HG03442 (cell line): ENCODE results near the gene UBA6.
"Not testable (repeated sequence)": the region's sequence is repeated elsewhere in the genome, so short reads cannot be mapped to it uniquely, and the experiment has no call there.

Source experiments
- ATAC-seq: cut with Tn5 transposase; IDR thresholded peaks from one replicate; pipeline ENCODE4 v1.9.1; 2021; ENCODE audit warnings: mild to moderate bottlenecking, moderate library complexity; ENCODE audit not compliant: unreplicated experiment

The UBA6 gene

DNA sequence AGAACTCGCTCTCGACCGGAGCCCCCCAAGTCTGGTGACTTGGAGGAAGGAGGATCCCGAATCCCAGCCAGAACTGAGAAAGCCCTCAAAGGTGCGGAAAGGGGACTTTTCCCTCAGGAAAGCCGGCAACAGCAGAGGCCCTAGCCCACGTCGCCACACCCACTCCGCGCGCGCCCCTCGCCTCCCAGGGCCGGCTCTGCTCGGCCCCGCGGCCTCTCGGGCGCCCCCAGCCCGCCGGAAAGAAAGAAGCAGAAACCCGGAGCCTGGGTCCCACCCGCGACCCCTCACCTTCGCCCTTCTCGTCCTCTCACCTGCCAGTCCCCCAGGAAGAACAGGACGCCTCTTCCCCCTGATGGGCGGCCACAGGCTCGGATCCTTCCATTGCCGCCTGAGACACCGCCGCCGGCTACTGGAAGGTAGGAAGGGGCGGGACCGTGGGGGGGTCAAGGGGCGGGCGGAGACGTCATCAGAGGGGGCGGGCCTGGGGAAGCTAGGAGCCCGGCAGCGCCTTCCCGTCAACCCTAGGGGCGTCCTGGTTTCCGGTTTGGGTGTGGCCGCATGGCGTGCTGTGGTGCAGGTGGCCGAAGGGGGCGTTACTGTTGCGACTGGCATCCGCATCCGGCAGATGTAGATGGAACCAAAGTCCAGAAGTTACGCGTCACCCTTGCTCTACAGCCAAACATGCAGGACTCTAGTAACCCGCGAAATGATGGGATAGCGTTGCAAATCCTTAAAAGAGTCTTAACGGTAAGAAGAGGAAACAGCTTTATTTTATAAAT is at the start of gene UBA6:
Gene UBA6 (minus strand): TSS at position 418 of the 779 bp plus-strand sequence. CDS start 36 bp downstream, at position 382.
- peak; percentile 99 for ATAC-seq

DNA sequence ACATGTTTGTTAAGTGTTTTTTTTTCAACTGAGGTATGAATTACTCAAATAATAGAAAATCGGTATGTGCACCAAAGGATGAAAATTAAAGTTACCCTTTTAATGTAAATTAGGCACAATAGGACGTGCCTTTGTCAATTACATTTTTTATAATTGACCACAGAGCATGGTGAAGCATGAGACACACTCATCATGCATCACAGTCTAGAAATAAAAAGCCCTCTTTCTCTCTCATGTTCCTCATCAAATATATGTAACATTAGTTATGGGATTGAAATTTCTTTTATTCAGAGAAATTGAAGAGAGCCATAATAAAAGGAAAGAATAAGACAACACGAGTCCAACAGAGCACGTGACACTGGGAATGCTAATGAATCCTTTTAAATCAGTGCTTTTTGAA is 49.7 kb upstream of the UBA6 start:
- no peak for ATAC-seq

DNA sequence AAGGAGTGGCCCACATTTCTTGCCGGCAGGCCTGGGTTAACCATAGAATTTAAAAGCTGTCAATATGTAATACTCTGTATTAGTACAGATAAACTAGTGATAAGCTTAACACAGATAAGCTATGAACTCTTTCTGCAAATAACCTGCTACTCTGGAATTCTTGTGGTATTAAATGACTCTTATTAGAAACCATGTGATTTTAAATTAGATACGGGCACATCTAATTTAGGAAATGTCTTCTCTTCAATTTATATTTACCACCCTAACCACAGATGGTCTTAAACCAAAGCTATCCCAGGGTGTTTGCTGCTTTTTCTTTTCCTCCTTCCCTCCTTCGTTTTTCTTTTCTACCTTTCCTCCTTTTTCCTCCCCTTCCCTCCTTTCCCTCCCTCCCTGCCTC is 48.3 kb upstream of the UBA6 start:
- ATAC-seq = no peak

DNA sequence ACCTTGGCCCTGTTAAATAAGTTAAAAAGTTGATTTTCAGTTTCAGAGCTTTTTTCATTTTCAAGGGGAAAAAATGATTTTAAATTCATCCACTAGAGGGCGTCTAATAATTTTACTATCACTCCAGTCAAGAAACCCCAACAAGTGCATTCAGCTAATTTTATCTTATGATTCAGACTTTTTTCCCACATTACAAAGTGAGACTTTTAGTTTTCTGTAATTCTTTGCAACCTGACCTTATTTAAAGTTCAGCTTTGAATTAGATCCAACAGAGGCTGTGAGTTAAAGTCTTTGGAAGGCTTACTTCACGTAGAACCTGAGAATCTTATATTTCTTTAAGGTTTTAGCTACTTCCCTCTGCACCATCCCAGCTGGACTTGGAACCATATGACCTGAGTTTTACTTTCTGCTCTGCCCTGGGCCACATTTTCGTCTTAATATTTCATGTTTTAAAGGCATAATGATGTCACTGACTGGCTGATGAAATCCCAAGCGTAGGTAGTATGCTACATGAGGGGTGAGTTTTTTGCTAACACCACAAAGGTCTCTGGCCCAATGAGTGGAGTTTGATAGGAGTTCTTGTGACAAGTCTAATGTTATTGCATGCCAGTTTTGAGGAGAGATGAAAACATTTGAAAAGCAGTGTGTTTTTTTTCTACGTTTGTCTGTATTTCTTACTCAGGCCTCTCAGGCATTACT is 46.0 kb upstream of the UBA6 start:
- peak; percentile 61 for ATAC-seq

DNA sequence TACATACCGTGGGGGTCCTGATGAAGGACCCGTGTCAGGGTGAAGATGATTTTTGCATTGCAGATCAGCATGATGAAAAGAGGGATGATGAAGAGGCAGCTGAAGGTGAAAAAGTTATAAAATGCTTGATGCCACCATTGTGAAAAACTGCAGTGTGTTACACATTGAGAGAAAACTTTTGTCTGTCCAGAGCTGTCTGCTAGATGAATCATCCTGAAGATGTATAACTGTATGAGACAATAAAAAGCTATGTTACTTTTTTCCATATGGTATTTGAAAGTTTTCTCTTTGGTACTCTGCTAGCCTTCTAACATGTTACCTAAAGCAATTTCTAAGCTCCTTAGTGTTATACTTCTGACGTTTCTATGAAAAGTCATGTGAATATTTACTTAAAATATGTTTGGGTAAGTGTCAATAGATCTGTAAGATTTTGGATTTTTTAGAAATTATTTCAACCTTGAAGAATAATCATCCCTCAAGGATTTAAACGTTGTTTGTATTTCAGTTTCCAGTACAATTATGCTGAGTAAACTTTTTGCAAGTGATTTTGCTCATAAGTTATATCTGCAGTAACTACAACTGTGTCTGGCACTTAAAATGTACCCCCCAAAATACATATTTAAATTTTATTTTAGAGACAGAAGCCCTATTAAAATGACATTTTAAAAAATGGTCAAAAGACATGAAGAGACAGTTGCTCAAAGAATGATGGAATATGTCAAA is 43.8 kb upstream of the UBA6 start:
- ATAC-seq = no peak

DNA sequence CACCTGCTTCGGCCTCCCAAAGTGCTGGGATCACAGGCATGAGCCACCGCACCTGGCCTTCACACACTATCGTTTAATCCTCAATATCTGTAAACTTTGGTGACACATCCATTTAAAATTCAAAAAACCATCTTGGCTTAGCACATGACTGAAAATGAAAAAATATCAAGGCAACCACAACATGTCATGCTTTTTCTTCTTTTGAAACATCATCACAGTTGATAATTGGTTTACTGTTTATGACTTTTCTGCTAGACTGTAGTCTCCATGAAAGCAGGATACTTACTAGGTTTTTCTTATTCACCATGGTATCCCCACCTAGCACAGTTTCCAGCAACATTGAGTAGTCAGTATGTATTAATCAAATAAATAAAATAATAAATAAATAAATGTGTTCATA is 42.2 kb upstream of the UBA6 start:
- no peak for ATAC-seq

DNA sequence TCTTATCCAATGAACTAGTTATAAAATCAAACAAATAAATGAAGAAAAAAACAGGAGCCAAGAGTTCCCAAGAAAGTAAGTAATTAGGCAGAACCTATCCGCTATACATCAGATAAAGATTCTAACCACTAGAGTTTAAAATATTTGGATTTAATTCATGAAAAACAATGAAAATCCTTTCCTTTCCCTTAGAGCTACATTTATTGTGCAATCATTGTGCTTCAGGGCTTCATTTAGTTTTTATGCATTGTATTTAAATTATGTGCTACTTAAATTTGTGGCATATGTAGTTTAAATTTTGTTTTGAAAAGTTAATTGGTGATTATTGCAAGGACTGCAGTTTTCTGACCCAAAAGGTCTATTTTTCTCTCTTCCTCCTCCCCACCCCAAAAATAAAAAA is 35.3 kb upstream of the UBA6 start:
- no peak for ATAC-seq

DNA sequence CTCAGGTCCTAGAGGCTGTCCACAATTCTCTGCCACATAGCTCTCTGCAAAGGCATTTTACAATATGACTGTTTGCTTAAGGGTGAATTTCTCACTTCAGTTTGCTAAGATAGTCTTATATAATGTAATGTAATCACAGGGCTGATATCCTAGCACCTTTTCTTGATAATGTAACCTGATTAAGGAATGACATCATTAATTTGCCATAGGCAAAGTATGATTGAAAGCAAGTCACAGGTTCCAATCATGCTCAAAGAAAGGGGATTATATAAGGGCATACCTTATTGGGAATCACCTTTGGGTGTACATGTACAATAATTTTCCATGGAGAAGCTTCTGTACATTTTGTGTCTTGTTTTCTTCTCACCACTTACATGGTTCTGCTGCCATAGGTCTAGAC is 34.4 kb upstream of the UBA6 start:
- ATAC-seq = no peak

DNA sequence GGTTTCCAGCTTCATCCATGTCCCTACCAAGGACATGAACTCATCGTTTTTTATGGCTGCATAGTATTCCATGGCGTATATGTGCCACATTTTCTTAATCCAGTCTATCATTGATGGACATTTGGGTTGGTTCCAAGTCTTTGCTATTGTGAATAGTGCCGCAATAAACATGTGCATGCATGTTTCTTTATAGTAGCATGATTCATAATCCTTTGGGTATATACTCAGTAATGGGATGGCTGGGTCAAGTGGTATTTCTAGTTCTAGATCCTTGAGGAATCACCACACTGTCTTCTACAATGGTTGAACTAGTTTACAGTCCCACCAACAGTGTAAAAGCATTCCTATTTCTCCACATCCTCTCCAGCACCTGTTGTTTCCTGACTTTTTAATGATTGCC is 29.6 kb upstream of the UBA6 start:
- not testable (repeated sequence) for ATAC-seq

DNA sequence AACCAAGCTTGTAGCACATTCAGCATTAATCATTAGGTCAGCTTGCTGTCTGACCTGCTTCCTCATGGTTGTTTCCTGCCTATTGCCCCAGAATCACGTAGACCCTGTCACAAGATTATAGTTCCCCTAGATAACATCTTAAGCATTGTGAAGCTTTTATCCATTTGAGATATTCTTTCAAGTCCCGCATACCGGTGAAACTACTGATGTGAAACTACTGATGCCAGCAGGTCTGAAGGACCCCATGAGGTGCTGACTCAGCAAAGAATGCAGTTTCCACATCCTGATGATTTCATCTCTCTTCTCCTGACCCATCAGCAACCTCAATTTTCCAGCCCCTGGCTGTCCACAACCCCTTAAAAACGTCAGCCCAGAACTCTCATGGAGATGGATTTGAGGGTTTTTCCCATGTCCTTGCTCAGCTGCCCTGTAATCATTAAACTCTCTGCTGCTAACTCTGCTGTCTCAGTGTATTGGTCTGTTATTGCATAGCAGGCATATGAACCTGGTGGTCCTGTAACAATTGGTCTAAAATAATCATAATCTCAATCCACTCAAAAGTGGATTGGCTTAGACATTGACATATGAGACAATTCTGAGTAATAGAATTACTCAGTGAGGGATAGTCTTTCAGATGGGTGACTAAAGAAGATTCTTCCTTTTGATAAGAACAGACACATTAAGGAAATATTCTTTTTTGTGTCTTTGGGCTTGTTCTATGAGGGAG is 26.3 kb upstream of the UBA6 start:
- ATAC-seq = no peak

DNA sequence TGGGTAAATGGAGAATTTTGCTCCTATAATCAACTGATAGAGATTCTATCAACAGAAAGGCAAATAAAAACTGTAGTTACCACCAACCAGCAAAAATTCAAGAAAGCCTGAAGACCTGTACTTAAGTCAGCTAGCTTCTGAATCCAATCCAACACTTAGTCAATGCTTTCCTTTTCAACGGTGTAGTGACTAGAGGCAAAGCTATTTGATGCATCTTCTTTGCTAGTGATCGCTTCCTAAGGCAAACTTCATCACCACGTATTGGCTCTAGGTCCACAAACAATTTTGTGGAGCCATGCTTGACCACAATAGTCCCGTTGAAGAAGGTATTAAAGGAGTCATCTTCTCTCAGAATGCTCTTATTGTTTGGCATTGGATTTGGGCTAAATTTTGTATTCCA is 25.0 kb upstream of the UBA6 start:
- ATAC-seq = no peak

DNA sequence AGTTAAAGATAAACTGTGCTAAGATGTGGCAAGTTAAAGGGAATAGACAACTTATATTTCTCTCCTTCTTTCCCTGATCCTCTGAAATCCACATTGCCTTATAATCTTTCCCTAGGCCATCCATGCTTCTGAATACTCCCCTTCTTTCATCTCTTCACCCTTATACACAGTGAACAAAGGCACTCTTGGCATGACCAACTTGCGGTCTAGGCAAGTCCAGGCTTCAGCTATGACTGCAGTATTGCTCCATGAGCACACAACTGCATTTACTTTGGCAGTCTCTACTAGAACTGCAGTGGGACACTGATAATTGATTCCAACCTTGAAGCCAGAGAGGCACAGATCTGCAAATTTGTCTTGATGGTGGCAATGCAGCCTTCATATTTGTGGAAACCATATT is 24.2 kb upstream of the UBA6 start:
- no peak for ATAC-seq

DNA sequence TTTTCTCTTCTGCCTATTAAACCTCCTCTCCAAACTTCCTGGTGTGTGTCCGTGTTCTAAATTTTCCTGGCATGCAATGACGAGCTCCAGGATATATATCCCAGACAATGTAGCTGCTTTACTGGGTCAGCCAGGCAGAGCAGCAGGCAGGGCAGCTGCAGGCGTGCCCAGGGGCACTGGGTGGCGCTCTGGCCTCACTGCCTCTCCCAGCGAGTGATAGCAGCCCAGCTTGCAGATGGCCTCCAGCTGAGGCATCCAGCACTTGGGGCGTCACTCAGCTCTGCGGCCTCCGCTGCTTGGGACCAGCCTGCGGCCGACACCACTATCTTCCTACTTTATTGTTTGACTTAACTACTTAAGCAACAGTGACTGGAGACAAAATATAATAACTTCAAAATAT is 23.0 kb upstream of the UBA6 start:
- ATAC-seq = no peak

DNA sequence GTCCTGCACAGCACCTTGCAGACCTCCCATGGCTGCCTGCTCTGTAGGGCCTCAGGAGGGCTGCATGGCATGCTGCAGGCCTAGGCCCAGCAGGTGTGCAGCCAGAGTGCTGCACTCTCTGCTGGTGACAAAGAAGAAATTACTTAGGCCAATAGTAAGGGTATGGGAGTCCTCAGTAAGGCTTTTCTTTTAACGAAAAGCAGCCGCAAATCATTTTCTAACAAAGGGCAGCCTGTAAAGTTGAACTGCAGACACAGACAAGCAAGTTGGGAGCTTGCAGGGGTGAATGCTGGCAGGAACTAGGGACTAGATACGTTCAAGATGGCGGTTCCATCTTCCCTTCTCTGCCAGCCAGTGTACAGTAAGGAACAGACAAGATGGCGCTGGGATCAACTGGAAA is 22.4 kb upstream of the UBA6 start:
- ATAC-seq = no peak

DNA sequence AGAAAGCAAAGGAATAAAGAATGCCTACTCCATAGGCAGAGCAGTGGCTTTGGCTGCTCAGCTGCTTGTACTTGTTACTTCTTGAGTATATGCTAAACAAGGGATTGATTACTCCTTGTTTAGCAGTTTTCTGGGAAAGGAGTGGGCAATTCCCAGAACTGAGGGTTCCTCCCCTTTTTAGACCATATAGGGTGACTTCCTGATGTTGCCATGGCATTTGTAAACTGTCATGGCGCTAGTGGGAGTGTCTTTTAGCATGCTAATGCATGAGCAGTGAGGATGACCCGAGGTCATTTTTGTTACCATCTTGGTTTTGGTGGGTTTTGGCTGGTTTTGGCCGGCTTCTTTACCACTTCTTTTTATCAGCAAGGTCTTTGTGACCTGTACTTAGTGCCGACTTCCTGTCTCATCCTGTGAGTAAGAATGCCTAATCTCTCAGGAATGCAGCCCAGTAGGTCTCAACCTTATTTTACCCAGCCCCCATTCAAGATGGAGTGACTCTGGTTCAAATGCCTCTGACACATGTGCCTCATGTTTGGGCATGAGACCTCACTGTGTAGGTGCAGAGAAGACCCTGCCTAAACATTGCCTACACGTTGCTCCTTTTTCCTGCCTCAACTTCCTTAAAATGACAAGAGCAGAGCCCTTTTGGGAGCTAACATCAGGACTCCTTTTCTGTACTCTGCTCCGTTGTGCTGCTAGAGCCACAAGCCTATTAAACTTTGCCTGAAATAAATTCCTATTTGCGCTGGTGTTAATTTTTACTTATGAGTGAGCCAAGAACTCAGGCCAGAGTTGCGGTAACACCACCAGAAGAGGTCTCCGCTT is 21.0 kb upstream of the UBA6 start:
- ATAC-seq = no peak

DNA sequence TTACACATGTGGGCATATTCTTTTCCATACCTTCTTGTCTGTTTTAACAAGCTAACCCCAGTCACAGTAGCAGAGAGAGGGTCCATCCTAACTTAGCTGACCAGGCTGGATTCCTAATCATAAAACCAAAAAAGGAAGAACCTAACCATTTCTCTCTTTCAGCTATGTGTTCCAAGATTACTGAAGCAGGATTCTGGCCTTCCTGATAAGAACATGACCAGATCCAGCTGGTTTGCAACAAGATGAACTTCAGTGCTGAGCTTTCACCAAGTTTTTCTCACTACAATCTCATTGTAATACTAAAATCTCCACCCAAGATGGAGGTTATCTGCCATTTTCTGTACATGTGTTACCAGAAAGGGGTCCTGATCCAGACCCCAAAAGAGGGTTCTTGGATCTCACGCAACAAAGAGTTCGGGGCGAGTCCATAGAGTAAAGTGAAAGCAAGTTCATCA is 20.4 kb upstream of the UBA6 start:
- no peak for ATAC-seq

DNA sequence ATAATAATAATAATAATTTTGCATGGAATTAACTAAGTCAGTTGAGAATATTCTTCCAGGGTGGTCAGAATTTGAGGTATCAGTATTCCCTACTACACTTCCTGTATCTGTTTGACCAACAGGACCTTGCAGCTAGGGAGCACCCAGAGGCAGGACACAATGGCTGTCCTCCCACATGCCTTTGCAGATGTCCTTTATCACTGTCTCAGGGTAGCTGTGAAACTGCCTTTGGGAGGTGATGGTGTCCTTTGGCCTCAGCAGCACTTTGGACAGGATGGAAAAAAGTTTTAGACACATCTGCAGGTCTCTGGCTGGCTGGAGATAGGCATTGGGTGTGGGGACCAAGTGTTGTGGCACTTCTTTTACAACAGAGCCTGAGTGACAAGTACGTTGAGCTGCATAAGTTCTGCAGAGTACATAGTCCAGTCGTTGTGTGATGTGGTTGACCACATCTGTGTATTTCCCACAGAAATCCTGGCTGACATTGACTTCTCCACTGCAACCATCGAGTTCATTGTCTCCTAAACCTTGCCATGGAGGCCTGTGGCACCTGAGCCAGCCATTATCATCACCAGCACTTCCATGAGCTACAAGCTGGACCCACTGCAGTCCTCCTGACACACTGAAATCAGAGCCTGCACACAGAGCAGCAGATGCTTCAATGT is 19.1 kb upstream of the UBA6 start:
- ATAC-seq = no peak

DNA sequence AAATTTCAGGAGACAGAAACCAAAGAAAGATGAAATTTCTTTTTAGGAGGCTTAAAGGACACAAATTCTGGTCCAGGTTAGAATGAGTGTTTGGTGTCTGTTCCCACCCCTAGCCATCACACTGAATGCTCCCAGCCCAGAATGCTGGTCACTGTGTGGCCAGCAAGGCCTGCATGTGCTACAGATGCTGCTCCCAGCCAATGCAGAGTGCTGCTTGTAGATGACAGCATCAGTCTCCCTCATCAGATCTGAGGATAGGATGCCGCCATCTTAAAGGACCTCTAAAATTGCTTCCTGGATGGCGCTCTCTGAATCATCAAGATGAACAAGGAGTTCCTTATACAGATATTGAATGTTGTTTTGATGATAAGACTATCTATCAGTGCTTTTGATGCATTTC is 17.9 kb upstream of the UBA6 start:
- no peak for ATAC-seq

DNA sequence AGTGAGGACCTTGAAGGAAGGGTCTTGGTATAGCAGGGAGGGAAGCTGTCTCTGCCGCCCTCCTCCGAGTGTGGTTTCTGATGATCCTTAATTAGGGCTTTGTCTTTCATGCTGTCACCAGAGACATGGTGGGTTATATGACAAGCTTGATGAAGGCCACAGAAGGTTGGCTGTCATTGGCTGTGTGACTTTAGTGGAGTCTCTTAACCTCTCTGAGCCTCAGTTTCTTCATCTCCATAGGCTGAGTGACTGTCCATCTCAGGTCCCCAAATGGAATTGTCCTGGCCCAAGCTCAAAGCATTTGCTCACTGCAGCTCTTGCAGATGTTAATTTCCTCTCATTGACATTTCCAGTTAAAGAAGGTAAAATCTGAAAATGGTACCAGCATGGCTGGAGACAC is 16.6 kb upstream of the UBA6 start:
- ATAC-seq = no peak

DNA sequence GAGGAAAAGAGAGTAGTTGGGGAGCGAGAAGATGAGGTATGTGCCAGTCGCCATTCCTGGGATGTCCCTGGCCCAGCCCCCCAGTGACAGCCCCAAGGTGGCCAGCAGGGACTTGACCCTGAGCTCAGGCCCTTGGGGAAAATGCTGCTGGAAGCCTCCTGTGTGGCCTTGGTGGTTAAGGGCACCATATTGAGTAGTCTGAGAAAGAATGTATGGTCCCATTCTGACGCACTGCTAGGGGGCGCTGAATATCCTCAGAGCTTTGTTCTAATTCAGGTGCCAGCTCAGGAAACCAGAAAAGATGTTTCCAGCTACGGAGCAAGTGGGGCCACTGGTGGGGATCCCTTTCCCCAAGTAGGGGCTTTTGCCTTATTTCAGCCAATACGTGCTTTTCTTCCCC is 14.0 kb upstream of the UBA6 start:
- no peak for ATAC-seq
